SU-DHL-6 (cell line): ENCODE results near the gene MED15.

Experiments used
- EZH2phosphoT487 ChIP-seq: fragments of 200-600 bp; sonication (generic), shearing (Covaris generic); conservative IDR thresholded peaks from 2 replicates; pipeline ENCODE4 v1.6.1; 2018; ENCODE audit warnings: mild to moderate bottlenecking, antibody characterized with exemption, low read length, moderate library complexity, mixed read lengths
- TF ChIP-seq, protein P1 (sequence below): fragments of 200-600 bp; sonication (generic); IDR thresholded peaks from one replicate; pipeline ENCODE4 v1.5.1; 2017; ENCODE audit warnings: antibody characterized with exemption, mild to moderate bottlenecking, low read length, moderate library complexity; ENCODE audit not compliant: insufficient read depth, poor library complexity, severe bottlenecking

DNA sequence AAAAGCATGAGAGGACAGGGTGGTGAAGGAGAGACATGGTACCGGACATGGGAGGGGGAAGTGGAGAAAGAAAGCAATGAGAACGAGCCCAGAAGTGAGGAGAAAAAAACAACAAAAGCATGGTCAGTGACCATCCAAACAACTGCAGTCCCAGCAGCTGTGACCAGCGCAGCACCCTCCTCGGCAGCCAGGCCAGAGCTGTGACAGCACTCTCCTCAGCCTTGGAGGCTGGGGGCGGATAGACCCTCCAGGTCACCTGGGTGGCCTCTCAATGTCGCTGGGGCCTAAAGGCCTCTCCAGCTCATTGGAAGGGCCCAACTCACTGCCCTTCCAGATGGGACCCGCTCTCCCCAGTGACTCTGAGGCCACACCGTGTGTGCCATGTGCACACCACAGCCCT, 103.3 kb downstream of the MED15 start:
- TF ChIP-seq, protein P1, sequence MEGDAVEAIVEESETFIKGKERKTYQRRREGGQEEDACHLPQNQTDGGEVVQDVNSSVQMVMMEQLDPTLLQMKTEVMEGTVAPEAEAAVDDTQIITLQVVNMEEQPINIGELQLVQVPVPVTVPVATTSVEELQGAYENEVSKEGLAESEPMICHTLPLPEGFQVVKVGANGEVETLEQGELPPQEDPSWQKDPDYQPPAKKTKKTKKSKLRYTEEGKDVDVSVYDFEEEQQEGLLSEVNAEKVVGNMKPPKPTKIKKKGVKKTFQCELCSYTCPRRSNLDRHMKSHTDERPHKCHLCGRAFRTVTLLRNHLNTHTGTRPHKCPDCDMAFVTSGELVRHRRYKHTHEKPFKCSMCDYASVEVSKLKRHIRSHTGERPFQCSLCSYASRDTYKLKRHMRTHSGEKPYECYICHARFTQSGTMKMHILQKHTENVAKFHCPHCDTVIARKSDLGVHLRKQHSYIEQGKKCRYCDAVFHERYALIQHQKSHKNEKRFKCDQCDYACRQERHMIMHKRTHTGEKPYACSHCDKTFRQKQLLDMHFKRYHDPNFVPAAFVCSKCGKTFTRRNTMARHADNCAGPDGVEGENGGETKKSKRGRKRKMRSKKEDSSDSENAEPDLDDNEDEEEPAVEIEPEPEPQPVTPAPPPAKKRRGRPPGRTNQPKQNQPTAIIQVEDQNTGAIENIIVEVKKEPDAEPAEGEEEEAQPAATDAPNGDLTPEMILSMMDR, result no peak
- no peak for TF ChIP-seq EZH2phosphoT487
